Measurements from ENCODE around the gene MIP. TPM values are rescaled to one million over a fixed set of nuclear protein-coding genes. Genes with fewer than 3 reads are reported as not detected.

The MIP gene
- total RNA-seq, 1 donor from 2014 or later = not detected

- TF ChIP-seq CTCF (IDR thresholded peaks at IDR 0.05; ENCODE audit: insufficient read depth, low read length, poor library complexity, severe bottlenecking) = peak; percentile 25
- H3K36me3 ChIP-seq (ENCODE audit: control insufficient read depth, insufficient read depth, low read length) = no peaks in the 10 kb centered on the region
- peak within 1 kb of the TSS; percentile 61 for H3K4me3 ChIP-seq (ENCODE audit: low read depth, low read length)
- peak; percentile 57 for DNase-seq (ENCODE audit: low read depth)
- H3K27me3 ChIP-seq (ENCODE audit: control insufficient read depth, insufficient read depth, low read length) = no peaks in the 10 kb centered on the region
Measured at GRCh38 chr12:56468216-56469006, 14.0 kb upstream of the MIP start, which contains the start of gene SPRYD4. TSS of gene SPRYD4 (plus strand) at chr12:56468578. CDS start at chr12:56468592, 14 bp downstream.

- Histone ChIP-seq H3K4me3 (ENCODE audit: low read depth, low read length) (no peak overlapping the region), H3K36me3 (ENCODE audit: control insufficient read depth, insufficient read depth, low read length) (no peaks in the 10 kb centered on the region), H3K27me3 (ENCODE audit: control insufficient read depth, insufficient read depth, low read length) (no peaks in the 10 kb centered on the region)
- no peak for TF ChIP-seq CTCF (IDR thresholded peaks at IDR 0.05; ENCODE audit: insufficient read depth, low read length, poor library complexity, severe bottlenecking)
- DNase-seq (ENCODE audit: low read depth) = no peak
Measured at GRCh38 chr12:56462565-56462964, 8.1 kb upstream of the MIP start.

- H3K27me3 ChIP-seq (ENCODE audit: control insufficient read depth, insufficient read depth, low read length) = no peaks in the 10 kb centered on the region
- no peaks in the 10 kb centered on the region for H3K36me3 ChIP-seq (ENCODE audit: control insufficient read depth, insufficient read depth, low read length)
- H3K4me3 ChIP-seq (ENCODE audit: low read depth, low read length) = no peak overlapping the region
- peak; percentile 42 for DNase-seq (ENCODE audit: low read depth)
- no peak for TF ChIP-seq CTCF (IDR thresholded peaks at IDR 0.05; ENCODE audit: insufficient read depth, low read length, poor library complexity, severe bottlenecking)
Measured at GRCh38 chr12:56461235-56462159, 7.0 kb upstream of the MIP start.

- Histone ChIP-seq H3K4me3 (ENCODE audit: low read depth, low read length) (no peak overlapping the region), H3K27me3 (ENCODE audit: control insufficient read depth, insufficient read depth, low read length) (no peaks in the 10 kb centered on the region), H3K36me3 (ENCODE audit: control insufficient read depth, insufficient read depth, low read length) (no peaks in the 10 kb centered on the region)
- DNase-seq (ENCODE audit: low read depth) = no peak
- no peak for TF ChIP-seq CTCF (IDR thresholded peaks at IDR 0.05; ENCODE audit: insufficient read depth, low read length, poor library complexity, severe bottlenecking)
Measured at GRCh38 chr12:56457817-56458216, 3.4 kb upstream of the MIP start.

GRCh38 chr12:56451147-56451546, 3.3 kb downstream of the MIP start:
- Histone ChIP-seq H3K4me3 (ENCODE audit: low read depth, low read length) (no peak overlapping the region), H3K36me3 (ENCODE audit: control insufficient read depth, insufficient read depth, low read length) (no peaks in the 10 kb centered on the region), H3K27me3 (ENCODE audit: control insufficient read depth, insufficient read depth, low read length) (no peaks in the 10 kb centered on the region)
- no peak for DNase-seq (ENCODE audit: low read depth)
- TF ChIP-seq CTCF (IDR thresholded peaks at IDR 0.05; ENCODE audit: insufficient read depth, low read length, poor library complexity, severe bottlenecking) = no peak
